ENCODE data around the gene NAT14. TPM values are rescaled to one million over a fixed set of nuclear protein-coding genes. Genes with fewer than 3 reads are reported as not detected.

Gene NAT14
- total RNA-seq, 1 experiment from 2014 or later: 45.2 TPM

DNA sequence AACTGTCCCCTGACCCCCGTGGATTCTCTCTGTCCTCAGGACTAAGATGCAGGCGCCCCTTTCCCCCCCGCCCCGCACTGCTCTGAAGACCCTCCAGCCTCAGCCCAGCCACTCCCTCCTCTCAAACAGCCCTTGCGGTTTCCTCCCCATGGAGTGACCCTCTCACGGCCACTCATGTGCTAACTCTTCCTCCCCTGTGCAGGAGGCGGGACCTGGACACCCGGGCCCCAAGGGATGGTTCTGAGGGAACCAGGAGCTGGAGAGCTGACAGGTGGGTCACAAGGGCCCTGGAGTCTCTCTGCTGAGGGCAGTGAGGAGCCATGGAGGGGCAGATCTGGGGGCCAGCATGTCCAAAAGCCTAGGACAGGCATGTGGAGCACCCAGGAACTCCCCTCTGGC, 25.4 kb upstream of the NAT14 start:
- intact Hi-C loops (cut with micrococcal nuclease; ENCODE audit: unreplicated experiment): no loop called here
- no TSS peak for BruUV-seq (replicated peaks)
- H3K4me1 ChIP-seq: peaks cover 13% of the 10 kb centered on the region
- peaks cover 1% of the 10 kb centered on the region for H3K4me1 Mint-ChIP-seq (ENCODE audit: low read depth, unreplicated experiment)
- no peaks in the 10 kb centered on the region for H3K9me3 Mint-ChIP-seq (ENCODE audit: unreplicated experiment)
- TF ChIP-seq, protein P1, sequence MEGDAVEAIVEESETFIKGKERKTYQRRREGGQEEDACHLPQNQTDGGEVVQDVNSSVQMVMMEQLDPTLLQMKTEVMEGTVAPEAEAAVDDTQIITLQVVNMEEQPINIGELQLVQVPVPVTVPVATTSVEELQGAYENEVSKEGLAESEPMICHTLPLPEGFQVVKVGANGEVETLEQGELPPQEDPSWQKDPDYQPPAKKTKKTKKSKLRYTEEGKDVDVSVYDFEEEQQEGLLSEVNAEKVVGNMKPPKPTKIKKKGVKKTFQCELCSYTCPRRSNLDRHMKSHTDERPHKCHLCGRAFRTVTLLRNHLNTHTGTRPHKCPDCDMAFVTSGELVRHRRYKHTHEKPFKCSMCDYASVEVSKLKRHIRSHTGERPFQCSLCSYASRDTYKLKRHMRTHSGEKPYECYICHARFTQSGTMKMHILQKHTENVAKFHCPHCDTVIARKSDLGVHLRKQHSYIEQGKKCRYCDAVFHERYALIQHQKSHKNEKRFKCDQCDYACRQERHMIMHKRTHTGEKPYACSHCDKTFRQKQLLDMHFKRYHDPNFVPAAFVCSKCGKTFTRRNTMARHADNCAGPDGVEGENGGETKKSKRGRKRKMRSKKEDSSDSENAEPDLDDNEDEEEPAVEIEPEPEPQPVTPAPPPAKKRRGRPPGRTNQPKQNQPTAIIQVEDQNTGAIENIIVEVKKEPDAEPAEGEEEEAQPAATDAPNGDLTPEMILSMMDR (IDR thresholded peaks at IDR 0.05; ENCODE audit: insufficient read depth in 1 of 2, low read depth in 1 of 2, low read length in 1 of 2, severe bottlenecking in 1 of 2, unreplicated experiment in 1 of 2): no peak
- POLR2A ChIA-PET: no interaction called here
- H3K36me3 Mint-ChIP-seq (ENCODE audit: insufficient read depth, unreplicated experiment): peaks cover 28% of the 10 kb centered on the region
- no peak for DNase-seq
- no peaks in the 10 kb centered on the region for H3K27me3 ChIP-seq (replicated peaks; ENCODE audit: control insufficient read depth, insufficient read depth, low read length)
- H3K36me3 ChIP-seq (ENCODE audit: control insufficient read depth, insufficient read depth, low read length): no peaks in the 10 kb centered on the region; the same call in 1 of the 2 replicates
- H3K4me3 ChIP-seq (ENCODE audit: low read depth, low read length): no peak overlapping the region
- CTCF ChIA-PET: no interaction called here
- H3K4me3 Mint-ChIP-seq (ENCODE audit: unreplicated experiment): no peak overlapping the region
- no peaks in the 10 kb centered on the region for H3K9me3 ChIP-seq
- H3K27ac Mint-ChIP-seq (ENCODE audit: unreplicated experiment): no peak overlapping the region
- peaks cover 3% of the 10 kb centered on the region for H3K27me3 Mint-ChIP-seq (ENCODE audit: insufficient read depth, unreplicated experiment)

GRCh38 chr19:55459950-55460657, 24.9 kb upstream of the NAT14 start:
- BruUV-seq (replicated peaks): TSS peak; percentile 72
- no peak overlapping the region for H3K27ac Mint-ChIP-seq (ENCODE audit: unreplicated experiment)
- H3K36me3 ChIP-seq (ENCODE audit: control insufficient read depth, insufficient read depth, low read length): no peaks in the 10 kb centered on the region
- TF ChIP-seq, protein P1 (IDR thresholded peaks at IDR 0.05; ENCODE audit: insufficient read depth in 1 of 2, low read depth in 1 of 2, low read length in 1 of 2, severe bottlenecking in 1 of 2, unreplicated experiment in 1 of 2): no peak
- no peak for DNase-seq
- no peaks in the 10 kb centered on the region for H3K9me3 ChIP-seq
- peaks cover 3% of the 10 kb centered on the region for H3K27me3 Mint-ChIP-seq (ENCODE audit: insufficient read depth, unreplicated experiment)
- intact Hi-C loops (cut with micrococcal nuclease; ENCODE audit: unreplicated experiment): loop anchor here (2.0 kb wide), 1 partner anchor 17 kb away; the partner anchor contains the start of gene ZNF628
- H3K4me3 ChIP-seq (ENCODE audit: low read depth, low read length): peak overlapping the region; percentile 10; the same call in 1 of the 2 replicates
- peaks cover 25% of the 10 kb centered on the region for H3K36me3 Mint-ChIP-seq (ENCODE audit: insufficient read depth, unreplicated experiment)
- no peaks in the 10 kb centered on the region for H3K9me3 Mint-ChIP-seq (ENCODE audit: unreplicated experiment)
- H3K4me1 Mint-ChIP-seq (ENCODE audit: low read depth, unreplicated experiment): no peaks in the 10 kb centered on the region
- ChIA-PET POLR2A (no interaction called here), CTCF (no interaction called here)
- peak overlapping the region; percentile 81 for H3K4me3 Mint-ChIP-seq (ENCODE audit: unreplicated experiment)
- no peaks in the 10 kb centered on the region for H3K27me3 ChIP-seq (replicated peaks; ENCODE audit: control insufficient read depth, insufficient read depth, low read length)
- peaks cover 13% of the 10 kb centered on the region for H3K4me1 ChIP-seq

DNA sequence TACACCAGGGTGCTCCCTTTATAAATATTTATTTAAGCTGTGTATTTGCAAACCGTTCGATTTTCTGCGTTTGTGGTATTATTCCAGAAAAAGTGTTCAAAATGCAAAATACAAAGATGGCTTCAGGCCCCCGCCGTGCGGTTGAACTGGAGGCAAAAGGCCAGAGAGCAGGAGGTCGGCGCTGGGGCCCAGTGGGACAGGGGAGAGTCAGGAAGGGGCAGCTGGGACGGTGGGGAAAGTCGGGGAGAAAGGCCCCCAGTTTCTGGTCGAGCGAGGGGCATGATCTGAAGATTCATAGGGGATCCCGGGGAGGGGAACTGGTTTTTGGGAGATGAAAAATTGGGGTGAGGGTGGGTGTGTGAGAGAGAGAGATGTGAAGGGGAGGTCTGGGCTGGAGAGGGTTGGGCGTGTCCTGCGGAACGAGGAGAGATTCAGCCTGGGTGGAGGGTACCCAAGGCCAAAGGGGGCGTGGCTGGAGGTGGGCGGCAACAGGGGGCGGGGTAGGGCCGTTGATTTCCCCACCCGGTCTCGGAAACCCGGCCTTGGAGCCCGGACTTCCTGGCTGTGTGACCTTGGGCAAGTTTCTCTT, 24.2 kb upstream of the NAT14 start:
- H3K27me3 ChIP-seq (replicated peaks; ENCODE audit: control insufficient read depth, insufficient read depth, low read length): no peaks in the 10 kb centered on the region
- peaks cover 20% of the 10 kb centered on the region for H3K36me3 Mint-ChIP-seq (ENCODE audit: insufficient read depth, unreplicated experiment)
- peak overlapping the region; percentile 81 for H3K4me3 Mint-ChIP-seq (ENCODE audit: unreplicated experiment)
- ChIA-PET CTCF (no interaction called here), POLR2A (no interaction called here)
- no peaks in the 10 kb centered on the region for H3K9me3 Mint-ChIP-seq (ENCODE audit: unreplicated experiment)
- H3K4me1 Mint-ChIP-seq (ENCODE audit: low read depth, unreplicated experiment): peaks cover 2% of the 10 kb centered on the region
- peaks cover 3% of the 10 kb centered on the region for H3K27me3 Mint-ChIP-seq (ENCODE audit: insufficient read depth, unreplicated experiment)
- no TSS peak for BruUV-seq (replicated peaks)
- TF ChIP-seq, protein P1 (IDR thresholded peaks at IDR 0.05; ENCODE audit: insufficient read depth in 1 of 2, low read depth in 1 of 2, low read length in 1 of 2, severe bottlenecking in 1 of 2, unreplicated experiment in 1 of 2): no peak
- H3K4me3 ChIP-seq (ENCODE audit: low read depth, low read length): peak overlapping the region; percentile 67
- H3K36me3 ChIP-seq (ENCODE audit: control insufficient read depth, insufficient read depth, low read length): no peaks in the 10 kb centered on the region
- H3K27ac Mint-ChIP-seq (ENCODE audit: unreplicated experiment): no peak overlapping the region
- peaks cover 13% of the 10 kb centered on the region for H3K4me1 ChIP-seq
- intact Hi-C loops (cut with micrococcal nuclease; ENCODE audit: unreplicated experiment): loop anchor here (1.0 to 2.0 kb wide), 3 partner anchors 8 to 43 kb away; partner anchors contain the start of gene ZNF628
- H3K9me3 ChIP-seq: no peaks in the 10 kb centered on the region
- DNase-seq: peak; percentile 78 to 86

All from Caco-2 (cell line).